GM13977 (cell line): Measurements from ENCODE around the gene HIVEP3.

Source experiments
- DNase-seq: peaks from one replicate; pipeline ENCODE4 v3.0.0; 2012; ENCODE audit warnings: low spot score
- in situ Hi-C: fragments of 300-500 bp; cut with MboI; formaldehyde crosslinking; loops from one replicate; pipeline ENCODE4 v1.12.0; 2022; ENCODE audit warnings: low sequenced_read_pairs, low pct_unique_long_range_greater_than_20kb, mixed read lengths, inconsistent platforms; ENCODE audit not compliant: unreplicated experiment
- TF ChIP-seq, protein P1 (sequence below): IDR thresholded peaks from 2 replicates; pipeline ENCODE4 v1.5.1; 2012; ENCODE audit warnings: mild to moderate bottlenecking, control low read depth; ENCODE audit not compliant: insufficient read depth; ENCODE audit errors: extremely low read depth, missing control alignments

Gene HIVEP3

DNA sequence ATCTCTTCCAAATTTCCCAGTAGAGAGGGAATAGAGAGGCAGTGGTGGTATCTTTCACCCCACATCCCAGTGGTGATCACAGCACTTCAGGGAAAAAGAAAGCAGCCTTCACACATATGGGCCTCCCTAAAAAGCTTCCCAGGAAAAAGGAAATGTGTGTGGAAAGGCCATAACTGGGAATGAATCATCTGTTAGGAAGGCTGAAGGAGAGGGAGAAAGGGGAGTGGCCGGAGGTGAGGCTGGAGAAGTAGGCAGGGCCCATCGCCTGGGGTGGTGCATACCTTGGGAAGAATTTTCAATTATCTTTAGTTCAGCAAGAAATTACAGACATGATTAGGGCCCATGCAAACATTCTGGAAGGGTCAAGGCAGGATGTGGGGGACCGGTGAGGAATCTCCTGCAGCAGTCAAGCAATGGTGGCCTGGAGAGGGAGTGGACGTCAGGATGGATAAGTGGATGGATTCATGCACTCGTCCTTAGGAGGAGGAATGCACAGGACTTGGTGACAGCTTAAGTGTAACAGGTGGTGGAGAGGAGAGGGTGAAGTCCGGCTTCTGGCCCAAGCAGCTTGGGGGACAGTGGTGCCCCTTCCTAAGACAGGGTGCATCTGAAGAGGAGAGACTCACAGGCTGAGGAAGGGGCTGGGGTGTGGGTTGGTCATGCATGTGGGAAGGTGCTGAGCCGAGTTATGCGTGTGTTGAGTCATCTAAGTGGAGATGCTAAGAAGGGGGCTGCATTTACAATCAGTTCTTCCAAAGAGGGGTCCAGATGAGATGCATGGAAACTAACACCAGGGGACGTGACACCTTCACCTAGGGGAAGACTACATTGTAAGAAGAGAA lies 17.9 kb downstream of the HIVEP3 start:
- no peak for DNase-seq
- in situ Hi-C loops = no loop called here

DNA sequence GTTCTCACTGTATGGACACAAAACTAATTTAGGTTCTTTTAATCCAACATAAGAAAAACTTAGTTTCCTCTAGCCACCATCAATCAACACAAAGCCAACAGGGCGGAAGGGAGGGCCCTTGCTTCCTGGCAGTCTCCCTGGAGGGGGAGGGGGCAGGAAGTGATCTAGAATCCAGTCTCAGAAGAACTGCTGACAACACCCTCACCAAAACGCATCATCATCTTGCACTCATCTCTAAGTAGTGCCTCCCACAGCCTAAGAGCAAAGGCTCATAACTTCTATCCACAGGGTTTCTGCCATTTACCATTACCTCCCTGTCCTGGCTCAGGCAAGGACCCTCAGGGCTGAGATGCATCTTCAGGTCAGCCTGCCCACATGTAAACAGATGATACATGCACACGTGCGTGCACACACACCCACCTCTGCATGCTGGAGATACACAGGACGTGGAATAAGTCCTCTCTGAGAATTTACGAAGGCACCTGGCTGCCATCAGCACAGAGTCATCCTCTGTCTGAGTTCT lies 20.5 kb downstream of the HIVEP3 start:
- TF ChIP-seq, protein P1, sequence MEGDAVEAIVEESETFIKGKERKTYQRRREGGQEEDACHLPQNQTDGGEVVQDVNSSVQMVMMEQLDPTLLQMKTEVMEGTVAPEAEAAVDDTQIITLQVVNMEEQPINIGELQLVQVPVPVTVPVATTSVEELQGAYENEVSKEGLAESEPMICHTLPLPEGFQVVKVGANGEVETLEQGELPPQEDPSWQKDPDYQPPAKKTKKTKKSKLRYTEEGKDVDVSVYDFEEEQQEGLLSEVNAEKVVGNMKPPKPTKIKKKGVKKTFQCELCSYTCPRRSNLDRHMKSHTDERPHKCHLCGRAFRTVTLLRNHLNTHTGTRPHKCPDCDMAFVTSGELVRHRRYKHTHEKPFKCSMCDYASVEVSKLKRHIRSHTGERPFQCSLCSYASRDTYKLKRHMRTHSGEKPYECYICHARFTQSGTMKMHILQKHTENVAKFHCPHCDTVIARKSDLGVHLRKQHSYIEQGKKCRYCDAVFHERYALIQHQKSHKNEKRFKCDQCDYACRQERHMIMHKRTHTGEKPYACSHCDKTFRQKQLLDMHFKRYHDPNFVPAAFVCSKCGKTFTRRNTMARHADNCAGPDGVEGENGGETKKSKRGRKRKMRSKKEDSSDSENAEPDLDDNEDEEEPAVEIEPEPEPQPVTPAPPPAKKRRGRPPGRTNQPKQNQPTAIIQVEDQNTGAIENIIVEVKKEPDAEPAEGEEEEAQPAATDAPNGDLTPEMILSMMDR = no peak
- DNase-seq = no peak
- in situ Hi-C loops = no loop called here

More for the DNA sequence above, 17.9 kb downstream of the HIVEP3 start:
- TF ChIP-seq, protein P1 = no peak

DNA sequence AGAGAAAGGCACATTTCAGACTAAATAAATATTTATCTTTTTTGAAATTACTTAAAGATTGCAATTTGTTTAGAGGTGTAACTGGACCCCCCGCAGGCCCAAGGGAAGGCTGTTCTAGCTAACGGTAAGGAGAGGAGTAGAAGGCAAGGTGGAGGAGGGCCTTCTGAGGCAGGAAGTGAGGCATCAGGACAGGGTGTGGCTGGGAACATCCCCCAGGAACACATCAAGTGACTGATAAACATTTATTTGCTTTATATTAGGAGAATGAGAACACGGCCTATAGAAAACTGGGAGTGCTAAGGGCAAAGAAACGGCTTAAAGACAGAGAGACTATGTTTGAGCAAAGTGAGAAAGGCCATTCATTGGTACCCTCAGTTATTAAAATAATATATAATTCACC lies 23.2 kb downstream of the HIVEP3 start:
- TF ChIP-seq, protein P1 = no peak
- in situ Hi-C loops = no loop called here
- DNase-seq = no peak

DNA sequence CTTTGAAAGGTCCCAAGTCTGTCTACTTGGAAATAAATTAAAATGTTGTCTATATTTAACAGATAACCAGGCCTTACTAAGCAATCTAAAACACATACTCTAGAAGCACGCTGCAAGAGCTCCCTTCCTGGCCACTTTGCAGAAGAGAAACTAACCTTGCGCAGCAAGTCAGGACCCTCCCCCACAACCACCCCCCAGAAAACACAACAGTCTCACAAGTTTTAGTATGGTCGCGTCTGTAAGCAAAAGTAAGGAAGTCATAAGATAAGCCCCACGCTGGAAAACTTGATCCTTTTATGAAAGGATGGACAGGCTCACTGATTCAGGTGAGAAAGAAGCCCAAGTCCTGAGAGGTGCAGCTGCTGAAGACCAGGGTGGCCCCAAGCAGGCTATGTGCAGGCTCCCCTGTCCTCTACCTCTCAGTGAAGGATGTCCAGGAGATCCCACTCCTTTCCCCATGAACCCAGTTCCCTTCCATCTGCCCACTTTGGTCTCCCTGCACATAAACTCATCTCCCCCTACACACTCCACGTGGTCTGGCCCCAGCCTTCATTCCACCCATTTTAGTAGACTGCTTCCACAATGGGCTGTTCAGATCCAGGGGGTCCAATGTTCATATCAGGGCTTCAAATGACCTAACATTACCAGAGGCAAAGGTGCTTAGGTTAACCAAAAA lies 23.8 kb downstream of the HIVEP3 start:
- in situ Hi-C loops = no loop called here
- TF ChIP-seq, protein P1 = no peak
- no peak for DNase-seq

DNA sequence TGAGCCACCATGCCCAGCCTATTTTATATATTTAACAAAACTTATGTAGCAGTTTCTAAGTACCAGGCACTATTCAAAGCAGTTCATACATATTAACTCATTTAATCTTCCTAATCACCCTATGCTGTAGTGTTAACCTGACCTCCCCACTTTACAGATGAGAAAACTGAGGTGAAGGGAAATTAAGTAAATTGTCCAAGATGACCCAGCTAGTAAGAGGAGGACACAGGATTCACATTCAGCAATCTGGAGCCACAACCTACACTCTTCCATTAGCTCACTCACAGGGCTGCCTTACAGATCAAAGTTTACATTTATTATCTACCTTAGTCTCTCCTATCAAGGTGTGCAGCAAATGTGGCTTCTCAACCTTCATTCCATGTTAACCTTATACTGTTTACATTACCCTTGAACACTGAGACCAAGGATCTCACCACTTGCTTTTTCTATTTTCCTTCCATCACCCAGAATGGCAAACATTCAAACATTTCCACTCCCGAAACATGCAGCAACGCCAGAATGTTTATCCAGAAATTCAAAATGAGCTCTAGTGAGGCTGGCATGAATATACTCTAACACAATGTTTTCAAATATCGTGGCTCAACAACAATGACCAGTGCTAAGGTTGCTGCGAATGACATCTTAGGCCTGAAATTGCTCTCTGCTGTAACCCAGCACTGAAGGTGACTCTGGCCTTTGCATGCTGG lies 24.5 kb downstream of the HIVEP3 start:
- TF ChIP-seq, protein P1 = no peak
- in situ Hi-C loops = no loop called here
- no peak for DNase-seq

DNA sequence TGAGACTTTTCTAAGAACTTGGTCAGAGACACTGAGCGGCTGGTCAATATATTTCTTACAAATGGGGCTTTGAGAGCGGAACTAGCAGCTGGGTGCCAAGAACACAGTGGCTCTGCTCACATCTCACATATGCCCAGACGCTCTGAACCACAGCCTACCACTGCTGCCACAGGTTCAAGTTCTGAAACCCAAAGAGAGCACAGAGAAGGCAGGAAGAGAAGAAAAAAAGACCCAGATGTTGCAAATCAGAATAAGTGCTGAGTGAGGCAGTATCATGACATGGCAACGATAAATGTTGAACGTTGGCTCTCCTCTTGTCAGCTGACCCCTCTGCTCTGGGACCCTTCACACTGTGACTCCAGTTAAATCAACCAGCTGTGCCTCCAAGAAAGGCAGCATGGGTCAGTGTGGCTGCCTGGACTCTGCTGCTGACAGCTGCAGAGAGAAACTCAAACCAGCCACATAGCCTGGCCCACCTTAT lies 26.4 kb downstream of the HIVEP3 start:
- in situ Hi-C loops = no loop called here
- no peak for DNase-seq
- TF ChIP-seq, protein P1 = no peak
